Activated T-cell treated with anti-CD3 and anti-CD28 coated beads, Interleukin-2, amount 50 U/mL, for 4 hours (primary cell): ENCODE data around the gene VSIG8. TPM values are rescaled to one million over a fixed set of nuclear protein-coding genes. Genes with fewer than 3 reads are reported as not detected.

Source experiments
- ATAC-seq, 2 donors: fragments of 200-7000 bp; cut with Tn5 transposase; one replicate each; pipeline ENCODE4 v1.10.0; 2021
- DNase-seq: peaks from one replicate; pipeline ENCODE4 v3.0.0-alpha.2; 2020
- H3K27me3 Mint-ChIP-seq: one replicate; pipeline ENCODE4 v1.8.0; 2021; ENCODE audit warnings: low read depth, mixed read lengths
- H3K36me3 Mint-ChIP-seq: one replicate; pipeline ENCODE4 v1.8.0; 2022; ENCODE audit warnings: mixed read lengths; ENCODE audit not compliant: insufficient read depth
- H3K4me1 Mint-ChIP-seq: one replicate; pipeline ENCODE4 v1.8.0; 2021; ENCODE audit warnings: low read depth, mixed read lengths
- H3K4me3 Mint-ChIP-seq: one replicate; pipeline ENCODE4 v1.8.0; 2021; ENCODE audit warnings: mild to moderate bottlenecking, moderate library complexity, mixed read lengths
- H3K9me3 Mint-ChIP-seq: one replicate; pipeline ENCODE4 v1.8.0; 2021; ENCODE audit warnings: mixed read lengths
- total RNA-seq, 3 donors: library from RNA; stranded (reverse); gene quantifications; one replicate each; pipeline ENCODE4 v1.2.1, GENCODE V29; 2021

VSIG8 gene
- total RNA-seq, 3 donors from 2014 or later, result not detected

DNA sequence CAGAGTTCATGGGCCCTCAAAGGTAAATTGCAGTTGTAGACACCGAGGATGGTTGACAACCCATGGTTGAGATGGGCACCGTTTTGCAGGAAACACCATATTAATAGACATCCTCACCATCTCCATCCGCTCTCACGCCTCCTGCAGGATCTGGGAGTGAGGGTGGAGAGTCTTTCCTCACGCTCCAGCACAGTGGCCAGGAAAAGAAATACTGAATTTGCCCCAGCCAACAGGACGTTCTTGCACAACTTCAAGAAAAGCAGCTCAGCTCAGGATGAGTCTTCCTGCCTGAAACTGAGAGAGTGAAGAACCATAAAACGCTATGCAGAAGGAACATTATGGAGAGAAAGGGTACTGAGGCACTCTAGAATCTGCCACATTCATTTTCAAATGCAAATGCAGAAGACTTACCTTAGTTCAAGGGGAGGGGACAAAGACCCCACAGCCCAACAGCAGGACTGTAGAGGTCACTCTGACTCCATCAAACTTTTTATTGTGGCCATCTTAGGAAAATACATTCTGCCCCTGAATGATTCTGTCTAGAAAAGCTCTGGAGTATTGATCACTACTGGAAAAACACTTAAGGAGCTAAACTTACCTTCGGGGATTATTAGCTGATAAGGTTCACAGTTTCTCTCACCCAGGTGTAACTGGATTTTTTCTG is 26.5 kb downstream of the VSIG8 start:
- Mint-ChIP-seq H3K9me3 (no peaks in the 10 kb centered on the region), H3K27me3 (no peaks in the 10 kb centered on the region), H3K4me3 (no peak overlapping the region), H3K4me1 (peaks cover 4% of the 10 kb centered on the region), H3K36me3 (peaks cover 2% of the 10 kb centered on the region)
- no peak for ATAC-seq
- no peak for DNase-seq

DNA sequence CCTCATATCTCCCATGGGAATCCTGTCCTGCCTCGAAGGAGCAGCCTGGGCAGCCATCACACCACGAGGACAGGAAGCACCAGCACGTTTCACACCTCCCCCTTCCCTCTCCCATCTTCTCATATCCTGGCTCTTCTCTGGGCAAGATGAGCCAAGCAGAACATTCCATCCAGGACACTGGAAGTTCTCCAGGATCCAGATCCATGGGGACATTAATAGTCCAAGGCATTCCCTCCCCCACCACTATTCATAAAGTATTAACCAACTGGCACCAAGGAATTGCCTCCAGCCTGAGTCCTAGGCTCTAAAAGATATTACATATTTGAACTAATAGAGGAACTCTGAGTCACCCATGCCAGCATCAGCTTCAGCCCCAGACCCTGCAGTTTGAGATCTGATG is 27.1 kb downstream of the VSIG8 start:
- H3K36me3 Mint-ChIP-seq, result peaks cover 2% of the 10 kb centered on the region
- H3K9me3 Mint-ChIP-seq, result no peaks in the 10 kb centered on the region
- no peak for DNase-seq
- H3K4me1 Mint-ChIP-seq, result peaks cover 5% of the 10 kb centered on the region
- no peak overlapping the region for H3K4me3 Mint-ChIP-seq
- ATAC-seq, result no peak
- H3K27me3 Mint-ChIP-seq, result no peaks in the 10 kb centered on the region

DNA sequence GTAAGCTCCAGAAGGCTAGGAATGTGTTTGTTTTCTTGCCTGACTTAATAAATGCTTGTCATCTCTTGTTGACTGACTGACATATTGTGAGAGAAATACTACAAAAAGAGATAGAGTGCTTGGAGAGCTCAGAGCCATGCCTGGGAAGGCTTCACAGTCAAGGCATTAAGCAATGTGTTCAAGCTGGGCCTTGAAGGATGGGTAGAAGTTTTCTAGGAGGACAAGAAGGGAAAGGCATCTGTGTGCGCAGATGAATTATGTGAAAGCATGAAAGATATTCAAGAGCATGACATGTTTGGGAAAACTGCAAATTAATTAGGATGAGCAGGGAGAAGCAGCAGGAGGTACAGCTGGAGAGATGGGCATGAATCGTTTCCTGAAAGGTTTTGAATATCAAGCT is 30.1 kb downstream of the VSIG8 start:
- no peak overlapping the region for H3K4me3 Mint-ChIP-seq
- no peak for ATAC-seq

DNA sequence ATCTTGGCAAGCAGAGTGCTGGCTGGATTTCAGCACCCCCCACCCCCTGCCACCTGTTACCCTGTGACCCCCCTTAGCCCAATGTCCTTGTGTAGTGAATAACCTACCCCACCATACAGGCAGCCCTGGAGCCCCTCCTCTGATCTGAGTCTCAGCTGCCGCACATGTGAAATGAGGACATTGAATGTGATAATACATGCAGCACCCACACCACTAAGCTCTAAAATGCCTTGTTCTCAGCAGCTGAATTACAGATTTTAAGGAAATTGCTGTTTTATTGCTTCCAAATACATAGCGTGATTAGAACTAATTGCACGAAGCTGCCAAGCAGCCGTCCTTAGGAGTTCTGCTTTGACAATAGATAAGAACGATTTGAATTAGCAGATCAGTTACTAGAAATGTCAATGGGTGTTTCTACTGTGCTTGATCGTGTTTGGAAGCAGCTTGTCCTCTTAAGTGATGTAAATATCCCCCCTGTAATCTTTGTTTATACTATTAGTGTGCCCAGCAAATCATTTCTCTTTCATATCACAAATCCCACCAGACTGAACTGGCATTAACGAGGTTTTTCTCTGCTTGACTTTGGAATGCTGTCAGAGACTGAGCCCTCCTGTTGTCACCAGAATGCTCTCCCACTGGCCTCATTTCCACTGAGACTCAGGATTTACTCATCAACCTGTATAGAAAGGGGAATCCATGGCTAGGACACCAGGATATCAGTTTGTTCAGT is 30.9 kb downstream of the VSIG8 start:
- DNase-seq (no peak), ATAC-seq (no peak)
- Mint-ChIP-seq H3K36me3 (peaks cover 1% of the 10 kb centered on the region), H3K4me3 (no peak overlapping the region), H3K4me1 (peaks cover 28% of the 10 kb centered on the region), H3K9me3 (peaks cover 6% of the 10 kb centered on the region), H3K27me3 (no peaks in the 10 kb centered on the region)

More for the DNA sequence above, 30.1 kb downstream of the VSIG8 start:
- peaks cover 2% of the 10 kb centered on the region for H3K36me3 Mint-ChIP-seq
- no peak for DNase-seq
- H3K9me3 Mint-ChIP-seq, result peaks cover 6% of the 10 kb centered on the region
- no peaks in the 10 kb centered on the region for H3K27me3 Mint-ChIP-seq
- H3K4me1 Mint-ChIP-seq, result peaks cover 20% of the 10 kb centered on the region

DNA sequence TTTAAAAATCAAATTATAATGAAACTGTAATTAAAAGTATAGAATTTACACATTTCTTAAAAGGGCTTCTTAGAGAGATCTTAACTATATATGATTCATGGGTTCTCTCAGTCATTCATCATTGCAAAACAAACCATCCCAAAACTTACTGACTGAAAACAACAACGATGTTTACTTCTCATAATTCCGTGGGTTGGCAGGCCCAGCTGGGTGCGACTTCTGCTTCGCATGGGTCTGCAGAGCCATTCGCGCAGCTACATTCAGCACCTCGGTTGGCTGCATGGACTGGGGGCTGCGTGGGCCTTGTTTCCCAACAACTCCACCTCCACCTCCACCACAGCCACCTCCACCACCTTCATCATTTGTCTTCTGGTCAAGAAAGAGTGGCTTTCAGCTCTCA is 31.7 kb downstream of the VSIG8 start:
- DNase-seq (no peak), ATAC-seq (no peak)
- H3K4me3 Mint-ChIP-seq, result no peak overlapping the region
- peaks cover 6% of the 10 kb centered on the region for H3K9me3 Mint-ChIP-seq
- H3K27me3 Mint-ChIP-seq, result no peaks in the 10 kb centered on the region
- H3K36me3 Mint-ChIP-seq, result no peaks in the 10 kb centered on the region
- H3K4me1 Mint-ChIP-seq, result peaks cover 36% of the 10 kb centered on the region

DNA sequence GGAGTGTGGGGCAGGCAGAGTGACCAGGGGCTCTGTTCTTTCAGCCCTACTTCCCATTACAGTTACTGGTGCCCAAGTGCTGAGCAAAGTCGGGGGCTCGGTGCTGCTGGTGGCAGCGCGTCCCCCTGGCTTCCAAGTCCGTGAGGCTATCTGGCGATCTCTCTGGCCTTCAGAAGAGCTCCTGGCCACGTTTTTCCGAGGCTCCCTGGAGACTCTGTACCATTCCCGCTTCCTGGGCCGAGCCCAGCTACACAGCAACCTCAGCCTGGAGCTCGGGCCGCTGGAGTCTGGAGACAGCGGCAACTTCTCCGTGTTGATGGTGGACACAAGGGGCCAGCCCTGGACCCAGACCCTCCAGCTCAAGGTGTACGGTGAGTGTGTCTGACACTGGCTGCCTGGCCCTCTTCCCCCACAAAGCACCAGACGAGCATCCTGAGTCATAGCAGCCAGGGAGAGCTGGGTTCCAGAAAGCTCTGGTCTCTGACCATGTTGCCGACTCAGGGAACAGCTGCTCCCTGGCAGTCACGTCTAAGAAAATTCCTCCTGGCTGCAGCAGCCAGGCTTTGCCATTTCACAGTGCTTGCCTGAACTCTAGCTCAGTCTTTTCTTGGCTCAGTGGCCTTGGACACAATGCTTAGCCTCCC is 32.5 kb downstream of the VSIG8 start:
- no peak for DNase-seq
- H3K36me3 Mint-ChIP-seq, result no peaks in the 10 kb centered on the region
- H3K4me1 Mint-ChIP-seq, result peaks cover 44% of the 10 kb centered on the region
- H3K4me3 Mint-ChIP-seq, result no peak overlapping the region
- no peaks in the 10 kb centered on the region for H3K27me3 Mint-ChIP-seq
- ATAC-seq, result no peak
- peaks cover 6% of the 10 kb centered on the region for H3K9me3 Mint-ChIP-seq

DNA sequence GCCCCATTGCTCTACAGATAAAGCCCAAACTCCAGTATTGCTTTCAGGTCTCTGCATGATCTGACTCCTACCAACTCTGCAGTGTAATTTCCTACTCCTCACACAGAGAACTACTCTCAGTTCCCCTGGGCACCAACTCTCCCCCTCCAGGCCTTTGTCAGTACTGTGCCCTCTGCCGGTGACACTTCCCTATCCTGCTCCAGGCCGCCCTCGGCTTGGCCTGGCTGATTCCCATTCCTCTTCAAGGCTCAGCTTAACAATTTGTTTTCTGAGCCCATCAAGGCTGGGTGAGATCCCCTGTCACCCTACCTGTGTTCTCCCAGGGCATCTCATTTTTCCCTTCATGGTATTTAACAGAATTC is 33.2 kb downstream of the VSIG8 start:
- peaks cover 48% of the 10 kb centered on the region for H3K4me1 Mint-ChIP-seq
- ATAC-seq, result no peak
- H3K27me3 Mint-ChIP-seq, result no peaks in the 10 kb centered on the region
- no peaks in the 10 kb centered on the region for H3K36me3 Mint-ChIP-seq
- H3K4me3 Mint-ChIP-seq, result no peak overlapping the region
- DNase-seq, result no peak
- H3K9me3 Mint-ChIP-seq, result peaks cover 6% of the 10 kb centered on the region

DNA sequence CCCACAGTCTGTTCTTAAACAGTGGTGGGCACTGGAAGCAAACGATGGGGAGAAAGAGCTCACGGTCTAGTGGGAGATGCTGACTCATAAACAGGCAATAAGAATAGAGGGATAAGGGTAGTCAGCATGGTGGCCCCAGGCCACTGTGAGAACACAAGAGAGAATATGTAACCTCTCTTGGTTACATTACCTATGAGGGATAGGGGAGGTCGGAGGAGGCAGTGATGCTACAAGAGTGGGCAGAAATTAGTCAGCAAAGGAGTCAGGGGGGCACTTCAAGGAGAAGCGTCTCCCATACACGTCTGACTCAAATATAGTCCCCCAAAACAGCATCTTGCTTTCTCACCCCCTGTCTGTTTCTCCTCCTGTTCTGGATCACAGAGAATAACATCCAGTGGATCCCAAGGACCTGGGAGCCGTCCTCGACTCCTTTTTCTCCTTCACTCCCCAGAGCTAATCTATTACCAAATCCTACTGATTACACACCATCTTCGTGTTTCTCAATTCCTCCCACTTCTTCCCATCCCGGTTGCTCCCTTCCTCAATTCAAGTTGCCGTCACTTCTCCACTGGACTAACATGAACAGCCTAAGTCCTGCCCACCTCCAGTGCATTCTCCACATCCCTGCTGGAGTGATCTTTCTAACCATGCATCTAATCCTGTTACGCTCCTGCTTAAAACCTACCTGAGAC is 33.7 kb downstream of the VSIG8 start:
- no peak for ATAC-seq
- Mint-ChIP-seq H3K9me3 (peaks cover 6% of the 10 kb centered on the region), H3K4me3 (no peak overlapping the region), H3K4me1 (peaks cover 48% of the 10 kb centered on the region), H3K36me3 (no peaks in the 10 kb centered on the region), H3K27me3 (no peaks in the 10 kb centered on the region)
- DNase-seq, result no peak

DNA sequence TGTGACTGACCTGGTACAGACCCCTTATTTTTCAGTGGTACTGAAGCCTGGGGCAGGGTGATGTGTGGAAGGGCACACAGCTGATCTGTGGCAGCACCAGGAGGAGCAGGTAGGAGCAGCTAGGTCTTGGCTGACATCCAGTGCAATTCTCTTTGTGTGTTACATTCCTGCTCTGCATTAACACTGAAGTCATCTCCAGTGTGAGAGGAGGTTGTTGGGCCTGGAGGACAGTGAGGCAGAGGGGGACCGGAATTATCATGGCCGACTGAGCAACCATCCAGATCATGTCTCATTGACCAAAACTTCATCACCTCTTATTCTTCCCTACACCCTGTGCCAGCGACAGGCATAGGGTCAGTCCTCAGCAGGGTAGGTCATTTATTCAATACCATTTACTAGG is 34.3 kb downstream of the VSIG8 start:
- Mint-ChIP-seq H3K4me3 (no peak overlapping the region), H3K27me3 (no peaks in the 10 kb centered on the region), H3K9me3 (peaks cover 6% of the 10 kb centered on the region), H3K36me3 (no peaks in the 10 kb centered on the region), H3K4me1 (peaks cover 48% of the 10 kb centered on the region)
- ATAC-seq (no peak), DNase-seq (no peak)

DNA sequence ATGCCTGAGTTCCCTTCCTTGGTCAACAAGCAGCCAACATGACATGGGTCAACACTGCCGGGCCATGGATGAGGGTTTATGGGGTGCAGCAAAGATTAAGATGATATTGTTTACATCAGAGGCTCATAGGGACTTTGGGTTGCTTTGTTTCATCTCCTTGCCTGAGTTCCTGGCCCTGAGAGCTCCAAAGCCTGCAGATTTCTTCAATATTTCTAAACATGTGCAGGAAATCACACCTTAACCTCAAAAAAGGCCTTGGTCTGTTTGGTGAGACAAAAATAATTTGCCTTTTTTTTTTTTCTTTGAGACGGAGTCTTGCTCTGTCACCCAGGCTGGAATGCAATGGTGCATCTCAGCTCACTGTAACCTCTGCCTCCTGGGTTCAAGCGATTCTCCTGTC is 34.9 kb downstream of the VSIG8 start:
- Mint-ChIP-seq H3K27me3 (no peaks in the 10 kb centered on the region), H3K4me1 (peaks cover 48% of the 10 kb centered on the region), H3K36me3 (no peaks in the 10 kb centered on the region), H3K4me3 (peak overlapping the region; percentile 58), H3K9me3 (peaks cover 6% of the 10 kb centered on the region)
- no peak for DNase-seq
- no peak for ATAC-seq

DNA sequence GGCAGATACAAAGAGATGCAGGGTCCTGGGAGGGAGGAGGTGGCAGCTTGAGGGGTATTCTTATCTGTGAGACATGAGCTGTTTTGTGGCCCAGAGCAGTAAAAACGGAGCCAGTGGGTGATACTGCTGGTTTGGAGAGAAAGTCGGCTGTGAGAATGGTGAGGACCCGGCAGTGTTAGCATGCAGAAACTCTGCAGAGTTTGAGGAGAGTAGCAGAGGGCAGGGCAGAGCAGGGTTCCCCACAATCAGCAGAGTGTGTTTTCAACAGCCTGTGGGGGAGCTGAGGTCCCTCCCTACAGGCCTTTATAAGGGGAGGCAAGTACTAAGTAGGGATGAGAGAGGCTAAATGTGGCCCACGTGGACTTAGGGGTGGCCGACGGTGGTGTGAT is 35.4 kb downstream of the VSIG8 start:
- peak overlapping the region; percentile 58 for H3K4me3 Mint-ChIP-seq
- peaks cover 48% of the 10 kb centered on the region for H3K4me1 Mint-ChIP-seq
- no peaks in the 10 kb centered on the region for H3K27me3 Mint-ChIP-seq
- ATAC-seq (peak; percentile 8 to 19), DNase-seq (no peak)
- no peaks in the 10 kb centered on the region for H3K36me3 Mint-ChIP-seq
- H3K9me3 Mint-ChIP-seq, result peaks cover 6% of the 10 kb centered on the region

DNA sequence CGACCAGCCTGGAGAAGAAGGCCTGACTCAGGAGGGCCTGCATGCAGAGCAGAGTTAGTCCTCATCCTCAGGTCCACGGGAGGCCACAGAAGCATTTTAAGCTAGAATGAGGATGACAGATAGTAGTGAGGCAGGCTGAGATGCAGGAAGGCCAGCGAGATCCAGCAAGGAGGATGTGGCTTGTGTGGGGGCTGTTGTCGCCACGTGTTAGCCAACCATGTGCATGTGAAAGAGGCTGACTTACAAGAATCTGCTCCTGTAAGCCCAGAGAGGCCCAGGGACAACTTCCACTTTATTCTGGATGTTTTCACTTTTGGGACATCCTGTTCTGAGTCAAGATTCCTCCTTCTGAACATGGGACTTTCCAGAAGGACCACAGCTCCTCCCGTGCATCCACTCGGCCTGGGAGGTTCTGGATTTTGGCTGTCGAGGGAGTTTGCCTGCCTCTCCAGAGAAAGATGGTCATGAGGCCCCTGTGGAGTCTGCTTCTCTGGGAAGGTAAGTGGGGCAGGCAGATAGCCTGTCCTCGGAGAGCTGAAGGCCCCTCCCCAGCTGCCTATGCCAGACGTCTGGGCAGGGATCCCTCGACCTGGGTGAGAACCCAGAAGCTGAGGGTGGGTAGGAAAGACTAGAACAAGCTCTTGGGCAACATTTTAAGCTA is 35.9 kb downstream of the VSIG8 start, which contains the start of gene SLAMF8:
SLAMF8 (plus strand) TSS at position 433 of the 661 bp plus-strand sequence; CDS start at position 459, 26 bp downstream.
- Mint-ChIP-seq H3K36me3 (no peaks in the 10 kb centered on the region), H3K27me3 (no peaks in the 10 kb centered on the region), H3K9me3 (peaks cover 6% of the 10 kb centered on the region), H3K4me1 (peaks cover 48% of the 10 kb centered on the region), H3K4me3 (peak within 1 kb of the TSS; percentile 58)
- ATAC-seq, result peak; percentile 66 to 80
- DNase-seq, result peak; percentile 16

DNA sequence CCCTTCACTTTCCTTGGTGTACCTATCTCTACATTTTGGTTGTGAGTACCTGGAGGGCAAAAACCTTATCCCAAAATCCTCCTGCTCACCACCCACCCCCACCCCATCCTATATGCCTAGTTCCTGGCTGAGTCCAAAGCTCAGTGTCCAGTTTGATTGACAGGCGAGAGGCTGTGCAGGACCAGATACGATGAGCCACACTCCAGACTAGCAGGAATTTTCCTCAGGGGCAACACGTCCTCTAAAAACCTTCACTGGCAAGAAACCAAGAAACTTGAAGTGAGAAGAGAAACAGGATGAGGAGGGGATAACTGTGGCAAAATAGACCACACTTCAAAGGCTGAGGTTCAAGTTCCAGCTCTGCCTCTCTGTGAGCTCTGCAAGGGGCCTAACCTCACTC is 36.9 kb downstream of the VSIG8 start:
- Mint-ChIP-seq H3K9me3 (peaks cover 6% of the 10 kb centered on the region), H3K4me1 (peaks cover 48% of the 10 kb centered on the region), H3K27me3 (no peaks in the 10 kb centered on the region), H3K36me3 (no peaks in the 10 kb centered on the region), H3K4me3 (no peak overlapping the region)
- no peak for DNase-seq
- ATAC-seq, result no peak

DNA sequence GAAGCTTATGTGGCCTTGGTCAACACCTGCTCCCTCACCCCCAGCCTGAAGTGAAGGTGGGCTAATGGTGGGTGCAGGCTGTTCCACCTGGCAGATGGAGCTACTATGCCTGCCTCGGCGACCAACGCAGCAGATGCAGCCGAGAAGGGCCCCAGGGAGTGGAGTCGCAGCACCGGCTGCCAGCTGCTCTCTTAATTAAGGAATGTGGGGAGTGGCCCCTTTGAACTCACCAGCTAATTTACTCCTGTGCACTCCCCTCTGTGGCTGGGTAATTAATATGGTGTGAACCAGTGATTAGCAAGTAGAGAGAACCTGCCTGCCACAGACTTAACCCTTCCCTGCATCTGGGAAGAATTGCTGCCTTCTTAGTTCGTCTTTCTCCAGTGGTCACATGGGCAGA is 39.1 kb downstream of the VSIG8 start:
- no peaks in the 10 kb centered on the region for H3K36me3 Mint-ChIP-seq
- H3K9me3 Mint-ChIP-seq, result no peaks in the 10 kb centered on the region
- no peak for DNase-seq
- no peaks in the 10 kb centered on the region for H3K27me3 Mint-ChIP-seq
- H3K4me3 Mint-ChIP-seq, result no peak overlapping the region
- H3K4me1 Mint-ChIP-seq, result peaks cover 38% of the 10 kb centered on the region
- ATAC-seq, result no peak
